HepG2 (cell line): ENCODE data around the gene AP3D1. TPM values are rescaled to one million over a fixed set of nuclear protein-coding genes. Genes with fewer than 3 reads are reported as not detected.

Experiments
- ARID2 ChIP-seq: sonication (generic); formaldehyde crosslinking; IDR thresholded peaks from 2 replicates; pipeline ENCODE4 v1.8.1; 2022; ENCODE audit warnings: mild to moderate bottlenecking, missing genetic modification reagents, borderline replicate concordance
- FLYWCH1 ChIP-seq: sonication (generic); formaldehyde crosslinking; IDR thresholded peaks from 2 replicates; pipeline ENCODE4 v1.8.1; 2023; ENCODE audit warnings: mild to moderate bottlenecking, missing genetic modification reagents
- HOXA5 ChIP-seq: sonication (generic); formaldehyde crosslinking; IDR thresholded peaks from 2 replicates; pipeline ENCODE4 v1.4.0; 2020; ENCODE audit warnings: missing genetic modification reagents
- KAT7 ChIP-seq: IDR thresholded peaks from 2 replicates; pipeline ENCODE4 v1.6.1; 2018; ENCODE audit warnings: borderline replicate concordance, missing compliant biosample characterization
- MEF2D ChIP-seq: sonication (generic); formaldehyde crosslinking; IDR thresholded peaks from 2 replicates; pipeline ENCODE4 v1.5.1; 2020; ENCODE audit warnings: mild to moderate bottlenecking, missing genetic modification reagents
- ZNF121 ChIP-seq: sonication (generic); formaldehyde crosslinking; IDR thresholded peaks from 2 replicates; pipeline ENCODE4 v1.5.0; 2020; ENCODE audit warnings: mild to moderate bottlenecking, missing genetic modification reagents
- ZNF382 ChIP-seq: sonication (generic); formaldehyde crosslinking; IDR thresholded peaks from 2 replicates; pipeline ENCODE4 v1.5.0; 2020; ENCODE audit warnings: missing genetic modification reagents, mild to moderate bottlenecking, borderline replicate concordance
- ZNF557 ChIP-seq: sonication (generic); formaldehyde crosslinking; IDR thresholded peaks from 2 replicates; pipeline ENCODE4 v1.4.0; 2020; ENCODE audit warnings: missing genetic modification reagents
- ZNF577 ChIP-seq: sonication (generic); formaldehyde crosslinking; IDR thresholded peaks from 2 replicates; pipeline ENCODE4 v1.4.0; 2020; ENCODE audit warnings: mild to moderate bottlenecking, low read depth, missing genetic modification reagents, borderline replicate concordance
- ZNF614 ChIP-seq: IDR thresholded peaks from 2 replicates; pipeline ENCODE4 v1.6.1; 2018; ENCODE audit warnings: missing biosample characterization, missing genetic modification reagents, inconsistent platforms, borderline replicate concordance
- ZNF772 ChIP-seq: sonication (generic); formaldehyde crosslinking; IDR thresholded peaks from 2 replicates; pipeline ENCODE4 v1.5.0; 2020; ENCODE audit warnings: mild to moderate bottlenecking, missing genetic modification reagents
- polyA plus RNA-seq, 8 experiments: library from polyadenylated mRNA; depleted of rRNA in 3 of 8; stranded (reverse) in 7 of 8; unstranded in 1 of 8; fragments of >200 nt; fragmentation: Illumina TruSeq in 4 of 8; extraction: Trizol in 4 of 8; gene quantifications; 2 replicates each; pipeline versions ENCODE4 v1.2.1 to v1.2.3, GENCODE V29; 2011 to 2016; ENCODE audit warnings: low read depth in 4 of 8, missing spikeins in 1 of 8, mixed read lengths in 1 of 8; ENCODE audit not compliant: insufficient read depth in 1 of 8
- total RNA-seq, 5 experiments: library from RNA; depleted of rRNA; stranded (reverse); fragments of >200 nt; fragmentation: Illumina TruSeq; extraction: Trizol; gene quantifications; 2 replicates each; pipeline ENCODE4 v1.2.3, GENCODE V29; 2016; ENCODE audit warnings: low read depth in 1 of 5
- TF ChIP-seq, protein P1 (sequence below): sonication (generic); formaldehyde crosslinking; IDR thresholded peaks from 2 replicates; pipeline ENCODE4 v1.5.0; 2020; ENCODE audit warnings: mild to moderate bottlenecking, missing genetic modification reagents, borderline replicate concordance
- TF ChIP-seq, protein P2 (sequence below): IDR thresholded peaks from 2 replicates; pipeline ENCODE4 v1.4.0; 2020; ENCODE audit warnings: mild to moderate bottlenecking, missing genetic modification reagents
- TF ChIP-seq, protein P3 (sequence below): sonication (generic); formaldehyde crosslinking; IDR thresholded peaks from 2 replicates; pipeline ENCODE4 v1.5.0; 2020; ENCODE audit warnings: mild to moderate bottlenecking, missing genetic modification reagents

The AP3D1 gene
- total and polyA plus RNA-seq, 2 of the 13 experiments (the other 11 are each of a cell fraction or from before 2014, with no cell fraction given), result 68.0 to 82.6 TPM

DNA sequence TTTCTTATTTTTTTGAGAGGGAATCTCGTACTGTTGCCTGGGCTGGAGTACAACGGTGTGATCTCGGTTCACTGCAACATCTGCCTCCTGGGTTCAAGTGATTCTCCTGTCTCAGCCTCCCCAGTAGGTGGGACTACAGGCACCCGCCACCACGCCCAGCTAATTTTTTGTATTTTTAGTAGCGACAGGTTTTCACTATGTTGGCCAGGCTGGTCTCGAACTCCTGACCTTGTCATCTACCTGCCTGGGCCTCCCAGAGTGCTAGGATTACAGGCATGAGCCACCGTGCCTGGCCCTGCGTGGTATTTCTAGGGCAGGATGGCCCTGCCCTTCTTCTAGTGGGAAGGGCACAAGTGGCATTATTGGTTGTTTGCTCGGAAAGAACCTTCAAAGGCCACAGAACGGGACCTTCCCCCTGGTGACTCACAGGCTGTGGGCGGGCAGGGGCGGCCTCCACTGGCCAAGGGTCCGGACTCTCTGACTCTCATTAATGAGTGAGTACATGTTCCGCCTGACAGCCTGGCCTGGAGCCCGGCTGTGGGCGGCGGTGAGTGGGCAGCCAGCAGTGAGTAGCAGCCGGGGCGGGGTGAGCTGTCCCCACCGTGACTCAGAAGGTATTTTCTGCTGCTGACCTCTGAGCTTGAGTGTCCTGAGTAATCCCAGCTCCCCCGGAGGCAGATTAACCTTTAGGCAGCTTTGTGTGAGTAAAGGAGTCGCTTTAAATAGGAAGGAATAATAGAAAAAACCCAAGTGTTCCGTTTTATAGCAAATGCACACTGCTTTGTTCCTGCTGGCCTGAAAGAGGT, 17.5 kb upstream of the AP3D1 start (continued):
- TF ChIP-seq, protein P1, sequence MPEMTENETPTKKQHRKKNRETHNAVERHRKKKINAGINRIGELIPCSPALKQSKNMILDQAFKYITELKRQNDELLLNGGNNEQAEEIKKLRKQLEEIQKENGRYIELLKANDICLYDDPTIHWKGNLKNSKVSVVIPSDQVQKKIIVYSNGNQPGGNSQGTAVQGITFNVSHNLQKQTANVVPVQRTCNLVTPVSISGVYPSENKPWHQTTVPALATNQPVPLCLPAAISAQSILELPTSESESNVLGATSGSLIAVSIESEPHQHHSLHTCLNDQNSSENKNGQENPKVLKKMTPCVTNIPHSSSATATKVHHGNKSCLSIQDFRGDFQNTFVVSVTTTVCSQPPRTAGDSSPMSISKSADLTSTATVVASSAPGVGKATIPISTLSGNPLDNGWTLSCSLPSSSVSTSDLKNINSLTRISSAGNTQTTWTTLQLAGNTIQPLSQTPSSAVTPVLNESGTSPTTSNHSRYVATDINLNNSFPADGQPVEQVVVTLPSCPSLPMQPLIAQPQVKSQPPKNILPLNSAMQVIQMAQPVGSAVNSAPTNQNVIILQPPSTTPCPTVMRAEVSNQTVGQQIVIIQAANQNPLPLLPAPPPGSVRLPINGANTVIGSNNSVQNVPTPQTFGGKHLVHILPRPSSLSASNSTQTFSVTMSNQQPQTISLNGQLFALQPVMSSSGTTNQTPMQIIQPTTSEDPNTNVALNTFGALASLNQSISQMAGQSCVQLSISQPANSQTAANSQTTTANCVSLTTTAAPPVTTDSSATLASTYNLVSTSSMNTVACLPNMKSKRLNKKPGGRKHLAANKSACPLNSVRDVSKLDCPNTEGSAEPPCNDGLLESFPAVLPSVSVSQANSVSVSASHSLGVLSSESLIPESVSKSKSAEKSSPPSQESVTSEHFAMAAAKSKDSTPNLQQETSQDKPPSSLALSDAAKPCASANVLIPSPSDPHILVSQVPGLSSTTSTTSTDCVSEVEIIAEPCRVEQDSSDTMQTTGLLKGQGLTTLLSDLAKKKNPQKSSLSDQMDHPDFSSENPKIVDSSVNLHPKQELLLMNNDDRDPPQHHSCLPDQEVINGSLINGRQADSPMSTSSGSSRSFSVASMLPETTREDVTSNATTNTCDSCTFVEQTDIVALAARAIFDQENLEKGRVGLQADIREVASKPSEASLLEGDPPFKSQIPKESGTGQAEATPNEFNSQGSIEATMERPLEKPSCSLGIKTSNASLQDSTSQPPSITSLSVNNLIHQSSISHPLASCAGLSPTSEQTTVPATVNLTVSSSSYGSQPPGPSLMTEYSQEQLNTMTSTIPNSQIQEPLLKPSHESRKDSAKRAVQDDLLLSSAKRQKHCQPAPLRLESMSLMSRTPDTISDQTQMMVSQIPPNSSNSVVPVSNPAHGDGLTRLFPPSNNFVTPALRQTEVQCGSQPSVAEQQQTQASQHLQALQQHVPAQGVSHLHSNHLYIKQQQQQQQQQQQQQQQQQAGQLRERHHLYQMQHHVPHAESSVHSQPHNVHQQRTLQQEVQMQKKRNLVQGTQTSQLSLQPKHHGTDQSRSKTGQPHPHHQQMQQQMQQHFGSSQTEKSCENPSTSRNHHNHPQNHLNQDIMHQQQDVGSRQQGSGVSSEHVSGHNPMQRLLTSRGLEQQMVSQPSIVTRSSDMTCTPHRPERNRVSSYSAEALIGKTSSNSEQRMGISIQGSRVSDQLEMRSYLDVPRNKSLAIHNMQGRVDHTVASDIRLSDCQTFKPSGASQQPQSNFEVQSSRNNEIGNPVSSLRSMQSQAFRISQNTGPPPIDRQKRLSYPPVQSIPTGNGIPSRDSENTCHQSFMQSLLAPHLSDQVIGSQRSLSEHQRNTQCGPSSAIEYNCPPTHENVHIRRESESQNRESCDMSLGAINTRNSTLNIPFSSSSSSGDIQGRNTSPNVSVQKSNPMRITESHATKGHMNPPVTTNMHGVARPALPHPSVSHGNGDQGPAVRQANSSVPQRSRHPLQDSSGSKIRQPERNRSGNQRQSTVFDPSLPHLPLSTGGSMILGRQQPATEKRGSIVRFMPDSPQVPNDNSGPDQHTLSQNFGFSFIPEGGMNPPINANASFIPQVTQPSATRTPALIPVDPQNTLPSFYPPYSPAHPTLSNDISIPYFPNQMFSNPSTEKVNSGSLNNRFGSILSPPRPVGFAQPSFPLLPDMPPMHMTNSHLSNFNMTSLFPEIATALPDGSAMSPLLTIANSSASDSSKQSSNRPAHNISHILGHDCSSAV (CRISPR knock-in tag), result no peak
- TF ChIP-seq KAT7 (CRISPR knock-in tag) (peak; percentile 37; the same call in 1 of the 2 replicates), ZNF772 (CRISPR knock-in tag) (peak; percentile 78), ZNF382 (CRISPR knock-in tag) (no peak), ZNF614 (0 out of 2 replicates have a peak, but pooled peaks have one; percentile 29), ZNF121 (peak; percentile 91), HOXA5 (CRISPR knock-in tag) (peak; percentile 62; the same call in 1 of the 2 replicates), ZNF577 (no peak), FLYWCH1 (CRISPR knock-in tag) (no peak), ZNF557 (CRISPR knock-in tag) (peak; percentile 70; the same call in 1 of the 2 replicates), ARID2 (no peak; the same call in 1 of the 2 replicates), MEF2D (peak; percentile 93)
- TF ChIP-seq, protein P2, sequence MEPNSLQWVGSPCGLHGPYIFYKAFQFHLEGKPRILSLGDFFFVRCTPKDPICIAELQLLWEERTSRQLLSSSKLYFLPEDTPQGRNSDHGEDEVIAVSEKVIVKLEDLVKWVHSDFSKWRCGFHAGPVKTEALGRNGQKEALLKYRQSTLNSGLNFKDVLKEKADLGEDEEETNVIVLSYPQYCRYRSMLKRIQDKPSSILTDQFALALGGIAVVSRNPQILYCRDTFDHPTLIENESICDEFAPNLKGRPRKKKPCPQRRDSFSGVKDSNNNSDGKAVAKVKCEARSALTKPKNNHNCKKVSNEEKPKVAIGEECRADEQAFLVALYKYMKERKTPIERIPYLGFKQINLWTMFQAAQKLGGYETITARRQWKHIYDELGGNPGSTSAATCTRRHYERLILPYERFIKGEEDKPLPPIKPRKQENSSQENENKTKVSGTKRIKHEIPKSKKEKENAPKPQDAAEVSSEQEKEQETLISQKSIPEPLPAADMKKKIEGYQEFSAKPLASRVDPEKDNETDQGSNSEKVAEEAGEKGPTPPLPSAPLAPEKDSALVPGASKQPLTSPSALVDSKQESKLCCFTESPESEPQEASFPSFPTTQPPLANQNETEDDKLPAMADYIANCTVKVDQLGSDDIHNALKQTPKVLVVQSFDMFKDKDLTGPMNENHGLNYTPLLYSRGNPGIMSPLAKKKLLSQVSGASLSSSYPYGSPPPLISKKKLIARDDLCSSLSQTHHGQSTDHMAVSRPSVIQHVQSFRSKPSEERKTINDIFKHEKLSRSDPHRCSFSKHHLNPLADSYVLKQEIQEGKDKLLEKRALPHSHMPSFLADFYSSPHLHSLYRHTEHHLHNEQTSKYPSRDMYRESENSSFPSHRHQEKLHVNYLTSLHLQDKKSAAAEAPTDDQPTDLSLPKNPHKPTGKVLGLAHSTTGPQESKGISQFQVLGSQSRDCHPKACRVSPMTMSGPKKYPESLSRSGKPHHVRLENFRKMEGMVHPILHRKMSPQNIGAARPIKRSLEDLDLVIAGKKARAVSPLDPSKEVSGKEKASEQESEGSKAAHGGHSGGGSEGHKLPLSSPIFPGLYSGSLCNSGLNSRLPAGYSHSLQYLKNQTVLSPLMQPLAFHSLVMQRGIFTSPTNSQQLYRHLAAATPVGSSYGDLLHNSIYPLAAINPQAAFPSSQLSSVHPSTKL (CRISPR knock-in tag), result peak; percentile 90
- TF ChIP-seq, protein P3, sequence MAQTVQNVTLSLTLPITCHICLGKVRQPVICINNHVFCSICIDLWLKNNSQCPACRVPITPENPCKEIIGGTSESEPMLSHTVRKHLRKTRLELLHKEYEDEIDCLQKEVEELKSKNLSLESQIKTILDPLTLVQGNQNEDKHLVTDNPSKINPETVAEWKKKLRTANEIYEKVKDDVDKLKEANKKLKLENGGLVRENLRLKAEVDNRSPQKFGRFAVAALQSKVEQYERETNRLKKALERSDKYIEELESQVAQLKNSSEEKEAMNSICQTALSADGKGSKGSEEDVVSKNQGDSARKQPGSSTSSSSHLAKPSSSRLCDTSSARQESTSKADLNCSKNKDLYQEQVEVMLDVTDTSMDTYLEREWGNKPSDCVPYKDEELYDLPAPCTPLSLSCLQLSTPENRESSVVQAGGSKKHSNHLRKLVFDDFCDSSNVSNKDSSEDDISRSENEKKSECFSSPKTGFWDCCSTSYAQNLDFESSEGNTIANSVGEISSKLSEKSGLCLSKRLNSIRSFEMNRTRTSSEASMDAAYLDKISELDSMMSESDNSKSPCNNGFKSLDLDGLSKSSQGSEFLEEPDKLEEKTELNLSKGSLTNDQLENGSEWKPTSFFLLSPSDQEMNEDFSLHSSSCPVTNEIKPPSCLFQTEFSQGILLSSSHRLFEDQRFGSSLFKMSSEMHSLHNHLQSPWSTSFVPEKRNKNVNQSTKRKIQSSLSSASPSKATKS (CRISPR knock-in tag), result no peak
